Prostate gland (tissue), 2 donors: ENCODE results near the gene MAP3K7CL. TPM values are rescaled to one million over a fixed set of nuclear protein-coding genes. Genes with fewer than 3 reads are reported as not detected.

Experiments
- DNase-seq: peaks from one replicate; pipeline ENCODE4 v3.0.0-alpha.2; 2019; ENCODE audit warnings: low spot score
- H3K27ac ChIP-seq, 2 donors: fragments of 200-600 bp; sonication (generic); 2 replicates each; pipeline ENCODE4 v1.5.1; 2017 to 2019
- H3K27me3 ChIP-seq: fragments of 200-600 bp; sonication (generic); replicated peaks from 2 replicates; pipeline ENCODE4 v1.5.1; 2019; ENCODE audit not compliant: insufficient read depth
- H3K36me3 ChIP-seq, 2 donors: fragments of 200-600 bp; sonication (generic); 1 replicate in 1 of 2; 2 replicates in 1 of 2; pipeline versions ENCODE4 v1.5.1 to v1.8.1; 2017 to 2019
- H3K4me1 ChIP-seq: fragments of 200-600 bp; sonication (generic); replicated peaks from 2 replicates; pipeline ENCODE4 v1.5.1; 2019
- H3K4me3 ChIP-seq, 2 donors: fragments of 200-600 bp; sonication (generic); 2 replicates each; pipeline ENCODE4 v1.5.1; 2017 to 2019
- H3K9me3 ChIP-seq: fragments of 200-600 bp; sonication (generic); 2 replicates; pipeline ENCODE4 v1.5.1; 2017
- CTCF ChIP-seq, 4 experiments: fragments of 200-600 bp in 2 of 4; fragments of 450-650 bp in 2 of 4; sonication (generic) in 2 of 4; IDR thresholded peaks; 1 replicate in 3 of 4; 2 replicates in 1 of 4; pipeline ENCODE4 v1.5.1; 2016 to 2019; ENCODE audit warnings: antibody characterized with exemption in 4 of 4, mild to moderate bottlenecking in 2 of 4, moderate library complexity in 2 of 4
- POLR2A ChIP-seq: fragments of 450-650 bp; IDR thresholded peaks from one replicate; pipeline ENCODE4 v1.6.1; 2016; ENCODE audit warnings: antibody characterized with exemption, mild to moderate bottlenecking
- POLR2AphosphoS5 ChIP-seq: sonication (generic); formaldehyde crosslinking; IDR thresholded peaks from one replicate; pipeline ENCODE4 v1.6.1; 2017; ENCODE audit warnings: antibody characterized with exemption
- WGBS: methylation state at CpG from one replicate; pipeline ENCODE4 v1.1.5; 2018; 5-methylcytosine and 5-hydroxymethylcytosine counted together
- intact Hi-C: fragments of 100-400 bp; cut with DNase I; formaldehyde crosslinking; loops from one replicate; pipeline ENCODE4 v1.14.2; 2022
- total RNA-seq, 2 donors: library from RNA; depleted of rRNA; stranded (reverse); fragments of >200 nt; gene quantifications; one replicate each; pipeline ENCODE4 v1.1.0, GENCODE V29; 2016

Gene MAP3K7CL
- total RNA-seq, 2 donors from 2014 or later: 8.7 to 13.2 TPM

GRCh38 chr21:29085106-29085752 is 45.2 kb upstream of the MAP3K7CL start:
- DNase-seq: no peak
- Histone ChIP-seq H3K36me3 (no peaks in the 10 kb centered on the region), H3K9me3 (no peaks in the 10 kb centered on the region), H3K27me3 (no peaks in the 10 kb centered on the region), H3K4me3 (no peak overlapping the region), H3K4me1 (no peaks in the 10 kb centered on the region), H3K27ac (no peak overlapping the region)
- TF ChIP-seq POLR2A (no peak), CTCF (IDR thresholded peaks at IDR 0.05) (no peak), POLR2AphosphoS5 (no peak)
- 69% methylated on average over 8 of the region's 8 CpGs for WGBS
- intact Hi-C loops: no loop called here

GRCh38 chr21:29091033-29091432 is 39.4 kb upstream of the MAP3K7CL start:
- Histone ChIP-seq H3K4me1 (no peaks in the 10 kb centered on the region), H3K36me3 (no peaks in the 10 kb centered on the region), H3K4me3 (no peak overlapping the region), H3K9me3 (no peaks in the 10 kb centered on the region), H3K27ac (no peak overlapping the region), H3K27me3 (no peaks in the 10 kb centered on the region)
- intact Hi-C loops: no loop called here
- DNase-seq: no peak
- TF ChIP-seq POLR2A (no peak), CTCF (IDR thresholded peaks at IDR 0.05) (no peak), POLR2AphosphoS5 (no peak)
- WGBS: 48% methylated on average over 1 of the region's 1 CpG

- Histone ChIP-seq H3K4me1 (no peaks in the 10 kb centered on the region), H3K9me3 (no peaks in the 10 kb centered on the region), H3K4me3 (no peak overlapping the region), H3K36me3 (no peaks in the 10 kb centered on the region), H3K27me3 (no peaks in the 10 kb centered on the region), H3K27ac (no peak overlapping the region)
- no peak for DNase-seq
- WGBS: 47% methylated on average over 9 of the region's 9 CpGs
- TF ChIP-seq POLR2A (no peak), POLR2AphosphoS5 (no peak), CTCF (IDR thresholded peaks at IDR 0.05) (no peak)
- intact Hi-C loops: loop anchor here (2.0 kb wide), 1 partner anchor 278 kb away; no protein-coding TSS in a partner anchor
Measured at GRCh38 chr21:29092102-29092959, 38.1 kb upstream of the MAP3K7CL start.

GRCh38 chr21:29096218-29097015 is 34.0 kb upstream of the MAP3K7CL start:
- DNase-seq: no peak
- Histone ChIP-seq H3K4me3 (no peak overlapping the region), H3K27me3 (no peaks in the 10 kb centered on the region), H3K27ac (no peak overlapping the region), H3K4me1 (no peaks in the 10 kb centered on the region), H3K9me3 (no peaks in the 10 kb centered on the region), H3K36me3 (no peaks in the 10 kb centered on the region)
- WGBS: 94% methylated on average over 8 of the region's 8 CpGs
- intact Hi-C loops: no loop called here
- TF ChIP-seq POLR2AphosphoS5 (no peak), CTCF (IDR thresholded peaks at IDR 0.05) (no peak), POLR2A (no peak)
